Stomach smooth muscle (tissue), 2 donors: ENCODE measurements around the gene ERGIC1.
A peak's percentile ranks its signal among the peaks of the same experiment; 100 is the strongest.
"Not testable (repeated sequence)": the region's sequence is repeated elsewhere in the genome, so short reads cannot be mapped to it uniquely, and the experiment has no call there.

Experiments used
- H3K27ac ChIP-seq: one replicate; pipeline ENCODE4 v1.7.0; 2013; ENCODE audit warnings: mild to moderate bottlenecking, low read length, inconsistent platforms
- H3K27me3 ChIP-seq, 2 donors: one replicate each; pipeline ENCODE4 v1.7.0; 2013; ENCODE audit warnings: low read length in 2 of 2; ENCODE audit not compliant: insufficient read depth in 2 of 2, control insufficient read depth in 1 of 2
- H3K36me3 ChIP-seq, 2 donors: one replicate each; pipeline ENCODE4 v1.7.0; 2013; ENCODE audit warnings: low read length in 2 of 2; ENCODE audit not compliant: control insufficient read depth in 2 of 2, insufficient read depth in 2 of 2
- H3K4me1 ChIP-seq: one replicate; pipeline ENCODE4 v1.7.0; 2013; ENCODE audit warnings: low read length; ENCODE audit not compliant: control insufficient read depth, insufficient read depth
- H3K4me3 ChIP-seq, 2 donors: one replicate each; pipeline ENCODE4 v1.7.0; 2013; ENCODE audit warnings: low read length in 2 of 2
- H3K9ac ChIP-seq, 2 donors: one replicate each; pipeline ENCODE4 v1.7.0; 2013; ENCODE audit warnings: low read length in 2 of 2, mild to moderate bottlenecking in 1 of 2
- H3K9me3 ChIP-seq, 2 donors: one replicate each; pipeline ENCODE4 v1.7.0; 2013; ENCODE audit warnings: low read length in 2 of 2; ENCODE audit not compliant: control insufficient read depth in 2 of 2
- donor health status: healthy.
- donor health status: Pancreatic carcinoma.

The ERGIC1 gene

GRCh38 chr5:172887692-172888091 is 53.6 kb downstream of the ERGIC1 start:
- H3K27me3 ChIP-seq: no peaks in the 10 kb centered on the region
- H3K4me1 ChIP-seq: peaks cover 67% of the 10 kb centered on the region
- peak overlapping the region; percentile 65 to 83 for H3K9ac ChIP-seq
- H3K27ac ChIP-seq: peak overlapping the region; percentile 90
- H3K36me3 ChIP-seq: peaks cover 8 to 11% of the 10 kb centered on the region in 2 donors
- peaks cover 0 to 2% of the 10 kb centered on the region in 2 donors for H3K9me3 ChIP-seq
- peak overlapping the region; percentile 14 to 58 for H3K4me3 ChIP-seq

- Histone ChIP-seq H3K27me3 (no peaks in the 10 kb centered on the region), H3K4me1 (peaks cover 70% of the 10 kb centered on the region), H3K27ac (peak overlapping the region; percentile 98), H3K4me3 (no peak overlapping the region), H3K9ac (peak overlapping the region; percentile 58 to 69), H3K9me3 (no peaks in the 10 kb centered on the region), H3K36me3 (peaks cover 6 to 11% of the 10 kb centered on the region in 2 donors)
Measured at GRCh38 chr5:172890659-172891058, 56.6 kb downstream of the ERGIC1 start.

GRCh38 chr5:172891716-172892421 is 57.8 kb downstream of the ERGIC1 start:
- Histone ChIP-seq H3K9ac (peak overlapping the region; percentile 69 to 72), H3K27ac (peak overlapping the region; percentile 98), H3K27me3 (no peaks in the 10 kb centered on the region), H3K4me1 (peaks cover 64% of the 10 kb centered on the region), H3K36me3 (peaks cover 6 to 11% of the 10 kb centered on the region in 2 donors), H3K9me3 (no peaks in the 10 kb centered on the region), H3K4me3 (no peak overlapping the region)

- Histone ChIP-seq H3K27ac (peak overlapping the region; percentile 98), H3K27me3 (no peaks in the 10 kb centered on the region), H3K9me3 (no peaks in the 10 kb centered on the region), H3K36me3 (peaks cover 6 to 11% of the 10 kb centered on the region in 2 donors), H3K4me3 (no peak overlapping the region), H3K4me1 (peaks cover 64% of the 10 kb centered on the region), H3K9ac (peak overlapping the region; percentile 69 to 72)
Measured at GRCh38 chr5:172892713-172893112, 58.7 kb downstream of the ERGIC1 start.

- Histone ChIP-seq H3K4me3 (no peak overlapping the region), H3K27ac (peak overlapping the region; percentile 96), H3K4me1 (peaks cover 58% of the 10 kb centered on the region), H3K9ac (no peak overlapping the region), H3K9me3 (no peaks in the 10 kb centered on the region), H3K27me3 (no peaks in the 10 kb centered on the region), H3K36me3 (peaks cover 3 to 14% of the 10 kb centered on the region in 2 donors)
Measured at GRCh38 chr5:172894767-172895388, 60.8 kb downstream of the ERGIC1 start.

GRCh38 chr5:172895549-172895948 is 61.5 kb downstream of the ERGIC1 start:
- Histone ChIP-seq H3K27ac (peak overlapping the region; percentile 96), H3K9ac (no peak overlapping the region), H3K36me3 (peaks cover 3 to 13% of the 10 kb centered on the region in 2 donors), H3K27me3 (no peaks in the 10 kb centered on the region), H3K4me1 (peaks cover 52% of the 10 kb centered on the region), H3K4me3 (no peak overlapping the region), H3K9me3 (no peaks in the 10 kb centered on the region)

- H3K9me3 ChIP-seq: no peaks in the 10 kb centered on the region
- H3K9ac ChIP-seq: peak overlapping the region in 1 of 2 donors; percentile 78
- H3K27ac ChIP-seq: peak overlapping the region; percentile 96
- H3K27me3 ChIP-seq: no peaks in the 10 kb centered on the region
- no peak overlapping the region for H3K4me3 ChIP-seq
- peaks cover 50% of the 10 kb centered on the region for H3K4me1 ChIP-seq
- H3K36me3 ChIP-seq: peaks cover 3 to 8% of the 10 kb centered on the region in 2 donors
Measured at GRCh38 chr5:172896465-172896864, 62.4 kb downstream of the ERGIC1 start.

- not testable (repeated sequence) for H3K27me3 ChIP-seq, H3K36me3 ChIP-seq, H3K9me3 ChIP-seq
- Histone ChIP-seq H3K4me1 (peaks cover 50% of the 10 kb centered on the region), H3K27ac (peak overlapping the region; percentile 96), H3K9ac (peak overlapping the region; percentile 62 to 78), H3K4me3 (peak overlapping the region in 1 of 2 donors; percentile 5)
Measured at GRCh38 chr5:172897067-172897466, 63.0 kb downstream of the ERGIC1 start.

- Histone ChIP-seq H3K9ac (peak overlapping the region; percentile 72 to 78), H3K9me3 (no peaks in the 10 kb centered on the region), H3K27me3 (no peaks in the 10 kb centered on the region), H3K36me3 (peaks cover 3 to 8% of the 10 kb centered on the region in 2 donors), H3K4me3 (peak overlapping the region; percentile 5 to 40), H3K27ac (peak overlapping the region; percentile 96), H3K4me1 (peaks cover 50% of the 10 kb centered on the region)
Measured at GRCh38 chr5:172897481-172898217, 63.6 kb downstream of the ERGIC1 start.

- Histone ChIP-seq H3K27me3 (no peaks in the 10 kb centered on the region), H3K4me3 (peak overlapping the region in 1 of 2 donors; percentile 40), H3K36me3 (peaks cover 3 to 8% of the 10 kb centered on the region in 2 donors), H3K9ac (peak overlapping the region; percentile 72 to 78), H3K9me3 (no peaks in the 10 kb centered on the region), H3K27ac (peak overlapping the region; percentile 96), H3K4me1 (peaks cover 51% of the 10 kb centered on the region)
Measured at GRCh38 chr5:172898218-172898842, 64.3 kb downstream of the ERGIC1 start.
